ENCODE results near the gene RANBP1. TPM values are rescaled to one million over a fixed set of nuclear protein-coding genes. Genes with fewer than 3 reads are reported as not detected.

The RANBP1 gene
- total RNA-seq, 1 donor from 2014 or later = 79.5 TPM

- TF ChIP-seq CTCF (IDR thresholded peaks at IDR 0.05) = no peak
- Mint-ChIP-seq H3K27ac (ENCODE audit: unreplicated experiment) (peak overlapping the region; percentile 96), H3K36me3 (ENCODE audit: low read depth) (peaks cover 16% of the 10 kb centered on the region), H3K4me1 (ENCODE audit: low read depth) (peaks cover 30% of the 10 kb centered on the region), H3K9me3 (ENCODE audit: low read depth) (no peaks in the 10 kb centered on the region), H3K27me3 (ENCODE audit: low read depth) (no peaks in the 10 kb centered on the region), H3K4me3 (ENCODE audit: unreplicated experiment) (peak overlapping the region; percentile 86)
- peak; percentile 88 for DNase-seq (ENCODE audit: low spot score)
Observed at GRCh38 chr22:20116376-20116950, 559 bp downstream of the RANBP1 start.

GRCh38 chr22:20116951-20117632 lies 1.2 kb downstream of the RANBP1 start, which contains the start of gene TRMT2A:
TSS of gene TRMT2A (minus strand) at chr22:20117226. CDS start at chr22:20116906, 320 bp downstream.
- peaks cover 16% of the 10 kb centered on the region for H3K36me3 Mint-ChIP-seq (ENCODE audit: low read depth)
- H3K4me3 Mint-ChIP-seq (ENCODE audit: unreplicated experiment) = peak within 1 kb of the TSS; percentile 86
- H3K27me3 Mint-ChIP-seq (ENCODE audit: low read depth) = no peaks in the 10 kb centered on the region
- peak within 1 kb of the TSS; percentile 96 for H3K27ac Mint-ChIP-seq (ENCODE audit: unreplicated experiment)
- TF ChIP-seq CTCF (IDR thresholded peaks at IDR 0.05) = peak; percentile 60
- peak; percentile 99 for DNase-seq (ENCODE audit: low spot score)
- H3K4me1 Mint-ChIP-seq (ENCODE audit: low read depth) = peaks cover 27% of the 10 kb centered on the region
- no peaks in the 10 kb centered on the region for H3K9me3 Mint-ChIP-seq (ENCODE audit: low read depth)

- Mint-ChIP-seq H3K27ac (ENCODE audit: unreplicated experiment) (peak overlapping the region; percentile 74), H3K27me3 (ENCODE audit: low read depth) (no peaks in the 10 kb centered on the region), H3K9me3 (ENCODE audit: low read depth) (no peaks in the 10 kb centered on the region), H3K4me1 (ENCODE audit: low read depth) (peaks cover 27% of the 10 kb centered on the region), H3K36me3 (ENCODE audit: low read depth) (peaks cover 19% of the 10 kb centered on the region), H3K4me3 (ENCODE audit: unreplicated experiment) (peak overlapping the region; percentile 82)
- DNase-seq (ENCODE audit: low spot score) = peak; percentile 82
- no peak for TF ChIP-seq CTCF (IDR thresholded peaks at IDR 0.05)
Observed at GRCh38 chr22:20117633-20118299, 1.9 kb downstream of the RANBP1 start.

DNA sequence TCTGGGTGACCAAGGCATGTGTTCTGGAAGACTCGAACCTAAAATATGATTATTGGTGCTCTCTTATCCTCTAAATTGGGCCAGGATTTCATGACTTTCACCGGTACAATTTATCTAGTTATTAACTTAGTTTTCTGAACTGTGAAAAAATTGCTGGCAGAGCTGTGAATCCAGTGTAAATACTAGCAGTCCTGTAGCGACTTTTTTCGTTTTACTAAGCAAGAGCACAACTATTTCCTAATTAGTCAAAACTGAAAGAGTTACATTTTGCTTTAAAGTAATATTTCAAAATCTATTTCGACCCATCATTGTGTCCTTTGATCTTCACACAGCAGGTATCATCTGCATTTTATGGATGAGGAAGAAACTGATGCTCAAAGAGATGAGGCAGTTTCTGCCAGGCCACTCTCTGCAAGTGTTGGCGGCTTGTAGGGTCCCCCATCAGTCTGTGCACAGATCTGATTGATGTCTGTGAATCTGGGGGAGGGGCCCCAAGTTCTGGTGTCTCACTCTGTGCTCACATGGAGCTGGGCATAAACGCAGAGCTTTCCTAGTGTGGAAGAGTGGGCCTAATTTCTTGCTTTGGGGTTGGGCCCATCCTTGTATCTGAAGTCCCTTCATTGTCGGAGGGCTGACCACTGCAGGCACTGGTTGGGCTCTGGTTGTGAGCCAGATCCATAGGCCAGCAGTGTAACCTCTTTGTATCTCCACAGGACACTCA lies 2.6 kb downstream of the RANBP1 start:
- peaks cover 19% of the 10 kb centered on the region for H3K36me3 Mint-ChIP-seq (ENCODE audit: low read depth)
- no peaks in the 10 kb centered on the region for H3K27me3 Mint-ChIP-seq (ENCODE audit: low read depth)
- H3K9me3 Mint-ChIP-seq (ENCODE audit: low read depth) = no peaks in the 10 kb centered on the region
- H3K4me3 Mint-ChIP-seq (ENCODE audit: unreplicated experiment) = peak overlapping the region; percentile 82
- no peak for TF ChIP-seq CTCF (IDR thresholded peaks at IDR 0.05)
- peak; percentile 34 for DNase-seq (ENCODE audit: low spot score)
- H3K4me1 Mint-ChIP-seq (ENCODE audit: low read depth) = peaks cover 27% of the 10 kb centered on the region
- H3K27ac Mint-ChIP-seq (ENCODE audit: unreplicated experiment) = peak overlapping the region; percentile 74
